ENCODE data around the gene PRLH. TPM values are rescaled to one million over a fixed set of nuclear protein-coding genes. Genes with fewer than 3 reads are reported as not detected.

Gene PRLH
- total and polyA plus RNA-seq, 2 of the 13 experiments (the other 11 are each of a cell fraction or from before 2014, with no cell fraction given) = not detected

- TF ChIP-seq NR2C2 (CRISPR knock-in tag; IDR thresholded peaks at IDR 0.05; ENCODE audit: borderline replicate concordance) (no peak), ATF7-NPFF (CRISPR knock-in tag; IDR thresholded peaks at IDR 0.05; ENCODE audit: low read depth) (0 out of 2 replicates have a peak, but pooled peaks have one; percentile 29), FOXP1 (IDR thresholded peaks at IDR 0.05) (no peak), FOXP1 (CRISPR knock-in tag; IDR thresholded peaks at IDR 0.05) (no peak), ERF (CRISPR knock-in tag; IDR thresholded peaks at IDR 0.05) (no peak), ARID4A (CRISPR knock-in tag; IDR thresholded peaks at IDR 0.05; ENCODE audit: borderline replicate concordance) (no peak), FIP1L1 (IDR thresholded peaks at IDR 0.05; ENCODE audit: borderline replicate concordance, insufficient read depth, low read depth, low read length) (no peak), RXRA (CRISPR knock-in tag; IDR thresholded peaks at IDR 0.05) (no peak), AKAP8 (CRISPR knock-in tag; IDR thresholded peaks at IDR 0.05) (no peak), ZNF503 (CRISPR knock-in tag; IDR thresholded peaks at IDR 0.05) (no peak), BHLHE40 (IDR thresholded peaks at IDR 0.05; ENCODE audit: low read length) (no peak), STAT6 (CRISPR knock-in tag; IDR thresholded peaks at IDR 0.05; ENCODE audit: borderline replicate concordance) (no peak), FOXP4 (CRISPR knock-in tag; IDR thresholded peaks at IDR 0.05) (no peak), NFIB (CRISPR knock-in tag; IDR thresholded peaks at IDR 0.05; ENCODE audit: borderline replicate concordance) (no peak), E2F5 (CRISPR knock-in tag; conservative IDR thresholded peaks at IDR 0.05) (no peak)
Measured at GRCh38 chr2:237593596-237594320, 27.4 kb downstream of the PRLH start (continued).
